GM18517 (cell line): ENCODE data around the gene HSPA2.
"Not testable (repeated sequence)": the region's sequence is repeated elsewhere in the genome, so short reads cannot be mapped to it uniquely, and the experiment has no call there.

Experiments used
- ATAC-seq: cut with Tn5 transposase; IDR thresholded peaks from one replicate; pipeline ENCODE4 v1.9.1; 2021; ENCODE audit warnings: mild to moderate bottlenecking, moderate library complexity; ENCODE audit not compliant: unreplicated experiment

HSPA2 gene

DNA sequence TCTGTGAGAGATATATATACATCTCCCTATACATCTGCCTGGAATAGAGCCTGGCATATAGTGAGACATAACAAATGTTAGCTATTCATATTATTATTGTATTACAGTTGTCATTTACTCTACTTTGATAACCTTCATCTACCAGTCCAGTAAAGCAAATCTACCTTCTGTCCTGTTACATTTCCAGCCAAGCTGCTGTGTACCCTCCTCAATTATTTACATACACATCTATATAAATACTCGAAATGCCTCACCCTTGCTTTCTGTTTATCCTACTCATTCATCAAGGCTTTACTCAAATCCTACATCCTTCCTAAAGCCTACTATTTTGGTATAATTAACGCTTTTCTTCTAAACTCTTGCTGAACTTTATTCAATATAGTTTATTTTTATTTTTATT is 27.3 kb upstream of the HSPA2 start:
- ATAC-seq: no peak

DNA sequence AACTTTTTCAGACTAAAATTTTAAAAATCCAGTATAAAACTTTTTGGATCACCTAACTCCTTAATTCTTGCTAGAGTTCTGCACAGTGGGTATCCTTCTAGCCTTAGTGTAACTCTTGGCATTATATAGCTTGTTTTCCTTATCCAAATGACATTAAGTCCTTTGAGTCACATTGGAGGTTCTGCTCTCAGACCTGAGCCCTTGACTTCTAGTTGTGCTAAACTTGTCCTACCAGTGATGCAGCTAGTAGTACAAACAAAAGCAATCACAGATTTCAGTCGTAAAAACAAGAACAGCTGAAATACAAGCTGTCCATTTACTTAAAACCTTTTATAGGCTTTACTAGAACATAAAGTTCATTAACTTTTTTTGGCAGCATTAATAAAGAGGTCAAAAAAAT is 25.5 kb upstream of the HSPA2 start:
- ATAC-seq: no peak

- no peak for ATAC-seq
These were observed 23.6 kb upstream of the HSPA2 start for GRCh38 chr14:64516969-64517368.

GRCh38 chr14:64517667-64518066 is 22.9 kb upstream of the HSPA2 start:
- not testable (repeated sequence) for ATAC-seq

DNA sequence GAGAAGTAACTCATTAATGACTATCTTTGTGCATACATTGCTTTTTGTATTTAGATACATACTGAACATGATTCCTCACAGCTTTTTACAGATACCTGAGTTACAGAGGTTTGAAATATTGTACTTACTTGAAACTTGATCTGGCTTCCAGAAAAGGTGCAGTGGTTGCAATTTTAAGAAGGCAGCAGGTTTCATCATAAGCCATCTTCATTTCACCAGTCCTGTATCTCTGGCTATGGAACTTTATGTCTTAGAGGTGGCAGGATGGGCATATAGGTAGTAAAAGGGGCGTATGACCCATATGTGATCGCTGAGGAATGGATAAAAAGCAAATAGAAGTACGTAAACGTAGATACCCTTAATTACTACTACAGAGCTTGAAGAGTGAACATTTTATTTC is 22.3 kb upstream of the HSPA2 start:
- no peak for ATAC-seq

- no peak for ATAC-seq
These were observed 19.8 kb upstream of the HSPA2 start for GRCh38 chr14:64520699-64521098.

DNA sequence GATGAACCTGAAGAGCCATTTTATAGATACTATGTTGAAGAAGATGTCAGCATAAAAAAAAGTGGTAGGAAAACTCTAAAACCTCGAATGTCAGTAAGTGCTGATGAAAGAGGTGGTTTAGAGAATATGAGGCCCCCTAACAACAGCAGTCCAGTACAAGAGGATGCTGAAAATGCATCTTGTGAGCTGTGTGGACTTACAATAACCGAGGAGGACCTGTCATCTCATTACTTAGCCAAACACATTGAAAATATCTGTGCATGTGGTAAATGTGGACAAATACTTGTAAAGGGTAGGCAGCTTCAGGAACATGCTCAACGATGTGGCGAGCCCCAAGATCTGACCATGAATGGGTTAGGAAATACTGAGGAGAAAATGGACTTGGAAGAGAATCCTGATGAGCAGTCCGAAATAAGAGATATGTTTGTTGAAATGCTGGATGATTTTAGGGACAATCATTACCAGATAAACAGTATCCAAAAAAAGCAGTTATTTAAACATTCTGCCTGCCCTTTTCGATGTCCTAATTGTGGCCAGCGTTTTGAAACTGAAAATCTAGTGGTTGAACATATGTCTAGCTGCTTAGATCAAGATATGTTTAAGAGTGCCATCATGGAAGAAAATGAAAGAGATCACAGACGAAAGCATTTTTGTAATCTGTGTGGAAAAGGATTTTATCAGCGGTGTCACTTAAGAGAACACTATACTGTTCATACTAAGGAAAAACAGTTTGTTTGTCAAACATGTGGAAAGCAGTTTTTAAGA is 17.8 kb upstream of the HSPA2 start:
- no peak for ATAC-seq

- ATAC-seq: no peak
These were observed 15.2 kb upstream of the HSPA2 start for GRCh38 chr14:64525354-64525753.

DNA sequence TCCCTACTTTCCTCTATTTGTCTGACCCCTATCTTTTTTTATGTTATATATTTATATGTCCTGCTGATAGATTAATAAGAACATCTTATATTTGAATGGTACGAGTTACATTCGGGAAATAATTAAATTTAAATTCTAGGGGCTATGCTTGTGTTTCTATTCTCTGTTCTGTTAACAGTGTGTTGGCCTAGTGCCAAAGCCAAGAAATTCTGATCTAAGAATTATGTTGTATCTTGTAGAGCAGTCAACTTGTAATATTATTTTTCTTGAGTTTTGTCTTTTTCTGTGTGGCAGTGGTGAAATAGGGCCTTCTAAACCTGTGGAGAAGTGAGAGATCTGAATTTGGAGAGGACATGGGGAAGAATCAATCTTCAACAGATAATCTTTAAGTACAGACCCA is 9.0 kb upstream of the HSPA2 start:
- no peak for ATAC-seq

DNA sequence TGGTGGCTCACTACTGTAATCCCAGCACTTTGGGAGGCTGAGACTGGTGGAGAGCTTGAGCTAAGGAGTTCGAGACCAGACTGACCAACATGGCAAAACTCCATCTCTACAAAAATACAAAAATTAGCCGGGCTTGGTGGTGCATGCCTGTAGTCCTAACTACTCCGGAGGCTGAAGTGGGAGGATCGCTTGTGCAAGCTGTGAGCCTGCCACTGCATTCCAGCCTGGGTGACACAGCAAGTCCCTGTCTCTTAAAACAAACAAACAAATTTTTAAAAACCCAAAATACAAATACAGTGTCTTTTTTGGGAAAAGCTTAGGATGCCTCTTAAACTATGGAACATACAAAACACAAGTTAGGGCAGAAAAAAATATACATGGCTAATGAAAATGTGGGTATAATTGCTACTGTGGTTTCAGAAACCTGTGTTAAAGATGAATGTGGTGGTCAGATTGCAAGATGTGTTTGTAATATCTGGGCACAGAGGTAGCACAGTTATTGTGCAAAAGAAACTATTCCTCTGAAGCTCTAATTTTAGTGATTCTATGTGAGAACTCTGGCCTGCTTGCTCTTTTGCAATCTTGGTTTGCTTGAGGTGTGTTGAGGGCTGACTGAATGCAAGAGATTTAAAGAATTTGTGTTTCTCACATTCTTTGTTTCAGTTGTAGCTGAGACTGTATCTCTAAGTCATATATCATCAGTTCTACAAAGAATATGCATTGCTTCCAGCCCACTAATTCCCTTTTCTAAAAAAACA is 3.9 kb upstream of the HSPA2 start:
- ATAC-seq: no peak

DNA sequence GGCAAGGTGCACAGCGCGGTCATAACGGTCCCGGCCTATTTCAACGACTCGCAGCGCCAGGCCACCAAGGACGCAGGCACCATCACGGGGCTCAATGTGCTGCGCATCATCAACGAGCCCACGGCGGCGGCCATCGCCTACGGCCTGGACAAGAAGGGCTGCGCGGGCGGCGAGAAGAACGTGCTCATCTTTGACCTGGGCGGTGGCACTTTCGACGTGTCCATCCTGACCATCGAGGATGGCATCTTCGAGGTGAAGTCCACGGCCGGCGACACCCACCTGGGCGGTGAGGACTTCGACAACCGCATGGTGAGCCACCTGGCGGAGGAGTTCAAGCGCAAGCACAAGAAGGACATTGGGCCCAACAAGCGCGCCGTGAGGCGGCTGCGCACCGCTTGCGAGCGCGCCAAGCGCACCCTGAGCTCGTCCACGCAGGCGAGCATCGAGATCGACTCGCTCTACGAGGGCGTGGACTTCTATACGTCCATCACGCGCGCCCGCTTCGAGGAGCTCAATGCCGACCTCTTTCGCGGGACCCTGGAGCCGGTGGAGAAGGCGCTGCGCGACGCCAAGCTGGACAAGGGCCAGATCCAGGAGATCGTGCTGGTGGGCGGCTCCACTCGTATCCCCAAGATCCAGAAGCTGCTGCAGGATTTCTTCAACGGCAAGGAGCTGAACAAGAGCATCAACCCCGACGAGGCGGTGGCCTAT is 875 bp downstream of the HSPA2 start:
- ATAC-seq: no peak

GRCh38 chr14:64541972-64542835 is 1.7 kb downstream of the HSPA2 start:
- no peak for ATAC-seq

- no peak for ATAC-seq
These were observed 2.3 kb downstream of the HSPA2 start for GRCh38 chr14:64542836-64543201.

DNA sequence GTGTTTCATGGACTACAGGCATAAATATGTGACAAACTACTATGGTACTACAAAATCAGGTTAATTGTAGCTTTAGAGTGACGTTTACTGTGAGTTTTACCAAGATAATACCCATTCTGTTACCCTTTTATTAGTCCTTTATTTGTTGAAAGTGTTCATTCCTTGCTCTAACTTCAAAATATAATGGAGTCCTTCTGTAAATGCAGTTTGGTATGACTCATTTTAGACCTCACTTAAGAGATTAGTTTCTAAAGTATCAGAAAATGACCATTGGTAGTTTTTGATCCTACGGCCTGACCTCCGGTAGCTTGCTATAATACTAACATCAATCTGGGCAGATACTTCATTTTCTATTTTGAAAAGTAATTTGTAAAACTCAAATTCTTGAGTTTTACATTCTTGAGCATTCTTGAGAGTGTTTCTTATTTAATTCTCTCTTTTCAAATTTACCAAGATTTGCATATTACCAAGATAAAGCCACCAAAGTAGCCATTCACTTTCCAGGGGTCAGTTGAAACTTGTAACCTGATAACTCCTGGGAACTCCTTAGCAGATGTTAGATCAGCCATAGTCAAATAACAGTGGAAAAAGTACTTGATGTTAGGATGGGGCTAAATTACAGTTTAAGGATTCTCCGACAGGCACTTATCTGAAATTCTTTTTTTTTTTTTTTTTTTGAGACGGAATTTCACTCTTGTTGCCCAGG is 4.2 kb downstream of the HSPA2 start:
- ATAC-seq: no peak

DNA sequence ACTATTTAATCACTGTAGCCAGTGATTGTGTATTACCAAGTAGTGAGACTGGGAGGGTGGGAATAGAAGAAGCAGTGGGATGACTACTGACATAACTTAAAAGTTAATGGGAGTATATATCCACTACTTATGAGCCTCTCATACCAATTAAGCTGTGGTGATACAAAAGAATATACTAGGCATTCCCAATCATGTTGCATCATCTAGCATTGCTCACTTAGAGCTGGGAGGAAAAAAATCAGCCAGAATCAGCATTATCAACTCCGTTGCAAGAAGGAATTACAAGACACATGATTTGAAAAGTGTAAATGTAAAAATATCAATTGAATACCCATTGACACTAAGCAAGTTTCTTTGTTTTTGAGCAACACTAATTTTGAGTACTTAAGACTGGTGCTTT is 8.5 kb downstream of the HSPA2 start:
- ATAC-seq: no peak

GRCh38 chr14:64549791-64550620 is 9.5 kb downstream of the HSPA2 start, which contains the start of gene PPP1R36:
TSS of gene PPP1R36 (plus strand) at chr14:64549961. CDS start at chr14:64549998, 37 bp downstream.
- ATAC-seq: no peak

DNA sequence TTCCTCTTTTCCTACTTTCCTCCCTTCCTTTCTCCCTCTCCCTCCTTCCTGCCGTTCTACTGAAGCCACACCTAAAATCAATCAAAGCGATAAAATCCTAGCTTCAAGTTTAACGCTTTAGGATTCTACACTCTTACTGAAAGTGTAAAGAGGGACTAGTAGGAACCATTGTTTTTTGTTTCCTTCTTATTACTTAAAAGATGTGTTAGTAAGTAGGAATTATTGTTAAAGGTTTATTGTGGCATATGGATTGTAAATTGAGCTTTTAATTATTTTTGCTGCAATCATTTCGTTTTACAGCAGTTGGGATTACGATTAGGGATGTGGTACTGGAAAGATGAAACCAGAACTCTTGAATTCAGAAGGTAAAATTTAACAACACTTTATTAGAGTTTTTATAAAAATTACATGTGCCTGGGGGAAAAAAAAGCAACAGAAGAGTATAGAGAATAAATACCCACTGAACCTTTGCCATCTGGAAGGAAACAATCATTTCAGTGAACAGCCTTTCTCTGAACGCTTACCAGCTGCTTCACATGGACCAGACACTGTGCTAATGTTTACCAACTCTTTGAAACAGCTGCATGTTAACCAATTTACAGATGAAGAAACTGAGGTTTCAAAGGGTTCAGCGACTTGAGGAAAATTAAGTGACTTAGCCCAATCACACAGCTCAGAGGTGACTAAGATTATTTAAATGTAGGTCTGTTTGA is 10.2 kb downstream of the HSPA2 start:
- no peak for ATAC-seq

DNA sequence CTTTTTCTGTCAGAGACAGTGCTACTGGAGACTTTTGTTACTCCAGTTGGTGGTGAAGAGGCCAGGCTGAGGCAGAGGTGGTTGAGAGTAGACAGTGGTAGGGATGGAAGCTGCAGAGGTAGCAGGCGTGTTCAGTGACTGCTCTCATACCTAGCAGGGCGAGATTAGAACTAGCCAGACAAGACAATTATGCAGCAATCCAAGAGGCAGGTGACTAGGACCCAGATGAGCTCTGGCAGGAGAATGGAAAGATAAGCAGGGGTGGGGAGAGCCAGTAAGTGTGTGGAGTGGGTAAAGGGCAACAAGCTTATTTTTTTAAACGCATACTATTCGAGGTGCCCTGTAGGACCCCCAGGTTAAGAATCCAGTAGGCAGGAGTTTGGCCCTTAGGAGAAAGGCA is 14.0 kb downstream of the HSPA2 start:
- ATAC-seq: no peak

DNA sequence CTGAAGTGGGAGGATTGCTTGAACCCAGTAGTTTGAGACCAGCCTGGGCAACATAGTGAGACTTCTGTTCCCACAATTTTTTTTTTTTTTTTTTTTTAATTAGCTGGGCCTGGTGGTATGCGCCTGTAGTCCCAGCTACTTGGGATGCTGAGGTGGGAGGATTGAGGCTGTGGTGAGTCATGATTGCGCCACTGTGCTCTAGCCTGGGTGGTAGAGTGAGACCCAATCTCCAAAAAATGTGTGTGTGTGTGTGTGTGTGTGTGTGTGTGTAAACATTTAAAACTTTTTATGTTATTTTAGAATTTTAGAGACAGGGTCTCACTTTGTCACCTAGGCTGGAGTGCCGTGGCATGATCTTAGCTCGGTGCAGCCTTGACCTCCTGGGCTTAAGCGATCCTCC is 16.0 kb downstream of the HSPA2 start:
- no peak for ATAC-seq
